ENCODE measurements around the gene NEK1.

The NEK1 gene

GRCh38 chr4:169369634-169370033 lies 242.7 kb downstream of the NEK1 start:
- no peak for DNase-seq (ENCODE audit: low read depth in 2 of 2)

- DNase-seq (ENCODE audit: low read depth in 2 of 2): no peak
These were observed 244.6 kb downstream of the NEK1 start for GRCh38 chr4:169367826-169368225.

GRCh38 chr4:169366821-169367220 lies 245.6 kb downstream of the NEK1 start:
- DNase-seq (ENCODE audit: low read depth in 2 of 2): no peak

- no peak for DNase-seq (ENCODE audit: low read depth in 2 of 2)
These were observed 249.8 kb downstream of the NEK1 start for GRCh38 chr4:169362607-169363006.

- no peak for DNase-seq (ENCODE audit: low read depth in 2 of 2)
These were observed 250.6 kb downstream of the NEK1 start for GRCh38 chr4:169361756-169362155.

- DNase-seq (ENCODE audit: low read depth in 2 of 2): no peak
These were observed 252.4 kb downstream of the NEK1 start for GRCh38 chr4:169359961-169360360.

- DNase-seq (ENCODE audit: low read depth in 2 of 2): no peak
These were observed 260.0 kb downstream of the NEK1 start for GRCh38 chr4:169352360-169352759.

GRCh38 chr4:169351872-169352271 lies 260.5 kb downstream of the NEK1 start:
- DNase-seq (ENCODE audit: low read depth in 2 of 2): no peak

- no peak for DNase-seq (ENCODE audit: low read depth in 2 of 2)
These were observed 263.8 kb downstream of the NEK1 start for GRCh38 chr4:169348541-169348940.

- DNase-seq (ENCODE audit: low read depth in 2 of 2): no peak
These were observed 265.5 kb downstream of the NEK1 start for GRCh38 chr4:169346840-169347239.

GRCh38 chr4:169345316-169345721 lies 267.1 kb downstream of the NEK1 start:
- DNase-seq (ENCODE audit: low read depth in 2 of 2): no peak

All from stimulated activated CD8-positive, alpha-beta memory T cell treated with anti-CD3 and anti-CD28 coated beads, Interleukin-15, amount 100 ng/mL, for 48 hours (primary cell).